Measurements from ENCODE around the gene SMIM10L1.

- no peak for TF ChIP-seq POLR2AphosphoS5 (IDR thresholded peaks at IDR 0.05; ENCODE audit: low read depth, low read length)
- no peak for TF ChIP-seq RNF2 (IDR thresholded peaks at IDR 0.05; ENCODE audit: borderline replicate concordance, low read depth, low read length, missing control alignments, poor library complexity, severe bottlenecking)
- TF ChIP-seq POLR2A (IDR thresholded peaks at IDR 0.05; ENCODE audit: control extremely low read depth in 1 of 2, low read depth in 2 of 2, low read length in 2 of 2) = no peak
- no peak for TF ChIP-seq SIN3A (conservative IDR thresholded peaks at IDR 0.05 in 1 of 2, IDR thresholded peaks at IDR 0.05 in 1 of 2; ENCODE audit: low read depth in 1 of 2, low read length in 2 of 2)
- TF ChIP-seq CEBPB (IDR thresholded peaks at IDR 0.05; ENCODE audit: low read depth, low read length) = no peak
- no peak for TF ChIP-seq ATF2 (IDR thresholded peaks at IDR 0.05; ENCODE audit: low read length)
- TF ChIP-seq YY1 (IDR thresholded peaks at IDR 0.05; ENCODE audit: low read depth, low read length) = no peak
- no peak for TF ChIP-seq RAD21 (IDR thresholded peaks at IDR 0.05 in 1 of 2, conservative IDR thresholded peaks at IDR 0.05 in 1 of 2; ENCODE audit: low read depth in 2 of 2, low read length in 2 of 2)
Measured at GRCh38 chr12:11136075-11136474, 34.9 kb upstream of the SMIM10L1 start.
